IPS-15b (cell line): Measurements from ENCODE around the gene XPA.
"Not testable (repeated sequence)": the region's sequence is repeated elsewhere in the genome, so short reads cannot be mapped to it uniquely, and the experiment has no call there.

ENCODE experiments used
- H3K27me3 ChIP-seq: one replicate; pipeline ENCODE4 v1.6.1; 2013; ENCODE audit warnings: low read length; ENCODE audit not compliant: control insufficient read depth, insufficient read depth
- H3K36me3 ChIP-seq: one replicate; pipeline ENCODE4 v1.6.1; 2013; ENCODE audit warnings: low read length; ENCODE audit not compliant: control insufficient read depth, insufficient read depth
- H3K4me1 ChIP-seq: one replicate; pipeline ENCODE4 v1.6.1; 2013; ENCODE audit warnings: mild to moderate bottlenecking, low read length; ENCODE audit not compliant: control insufficient read depth, insufficient read depth
- H3K4me3 ChIP-seq: one replicate; pipeline ENCODE4 v1.5.1; 2013; ENCODE audit warnings: low read depth, low read length
- H3K9ac ChIP-seq: one replicate; pipeline ENCODE4 v1.6.1; 2013; ENCODE audit warnings: low read depth, mild to moderate bottlenecking, low read length
- H3K9me3 ChIP-seq: one replicate; pipeline ENCODE4 v1.6.1; 2013; ENCODE audit warnings: mild to moderate bottlenecking, low read length; ENCODE audit not compliant: control insufficient read depth, insufficient read depth

The XPA gene

GRCh38 chr9:97721396-97721795, 24.3 kb upstream of the XPA start:
- H3K9ac ChIP-seq = no peak overlapping the region
- H3K27me3 ChIP-seq = peaks cover 2% of the 10 kb centered on the region
- no peaks in the 10 kb centered on the region for H3K9me3 ChIP-seq
- no peaks in the 10 kb centered on the region for H3K36me3 ChIP-seq
- H3K4me1 ChIP-seq = no peaks in the 10 kb centered on the region
- H3K4me3 ChIP-seq = no peak overlapping the region

DNA sequence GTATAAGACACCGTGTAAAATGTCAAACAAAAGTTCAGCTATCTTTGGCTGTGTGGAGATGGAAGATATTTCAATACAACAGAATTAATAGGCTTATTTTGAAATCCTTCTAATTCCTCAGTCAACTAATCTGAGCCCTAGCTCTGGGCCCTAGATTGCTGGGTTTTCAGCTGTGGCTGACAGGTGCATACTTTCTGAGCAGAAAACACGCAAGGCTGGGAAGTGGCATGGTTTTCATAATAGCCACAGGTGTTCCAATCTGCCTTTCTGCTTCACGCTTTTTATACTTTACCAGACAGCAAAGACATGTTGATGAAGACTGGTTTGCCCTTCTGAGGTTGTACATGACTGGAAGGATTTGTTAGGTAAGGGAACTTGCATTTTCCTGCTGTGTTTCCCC, 20.7 kb upstream of the XPA start:
- no peak overlapping the region for H3K4me3 ChIP-seq
- H3K9me3 ChIP-seq = no peaks in the 10 kb centered on the region
- H3K9ac ChIP-seq = no peak overlapping the region
- H3K36me3 ChIP-seq = no peaks in the 10 kb centered on the region
- peaks cover 2% of the 10 kb centered on the region for H3K27me3 ChIP-seq
- peaks cover 7% of the 10 kb centered on the region for H3K4me1 ChIP-seq

GRCh38 chr9:97714435-97714834, 17.3 kb upstream of the XPA start:
- H3K4me1 ChIP-seq = peaks cover 18% of the 10 kb centered on the region
- H3K36me3 ChIP-seq = no peaks in the 10 kb centered on the region
- H3K27me3 ChIP-seq = peaks cover 7% of the 10 kb centered on the region
- H3K4me3 ChIP-seq = no peak overlapping the region
- no peak overlapping the region for H3K9ac ChIP-seq
- H3K9me3 ChIP-seq = no peaks in the 10 kb centered on the region

- Histone ChIP-seq H3K9ac (no peak overlapping the region), H3K4me1 (peaks cover 18% of the 10 kb centered on the region), H3K4me3 (peak overlapping the region; percentile 24), H3K9me3 (no peaks in the 10 kb centered on the region), H3K27me3 (peaks cover 6% of the 10 kb centered on the region), H3K36me3 (no peaks in the 10 kb centered on the region)
These were observed 14.1 kb upstream of the XPA start for GRCh38 chr9:97711223-97711626.

DNA sequence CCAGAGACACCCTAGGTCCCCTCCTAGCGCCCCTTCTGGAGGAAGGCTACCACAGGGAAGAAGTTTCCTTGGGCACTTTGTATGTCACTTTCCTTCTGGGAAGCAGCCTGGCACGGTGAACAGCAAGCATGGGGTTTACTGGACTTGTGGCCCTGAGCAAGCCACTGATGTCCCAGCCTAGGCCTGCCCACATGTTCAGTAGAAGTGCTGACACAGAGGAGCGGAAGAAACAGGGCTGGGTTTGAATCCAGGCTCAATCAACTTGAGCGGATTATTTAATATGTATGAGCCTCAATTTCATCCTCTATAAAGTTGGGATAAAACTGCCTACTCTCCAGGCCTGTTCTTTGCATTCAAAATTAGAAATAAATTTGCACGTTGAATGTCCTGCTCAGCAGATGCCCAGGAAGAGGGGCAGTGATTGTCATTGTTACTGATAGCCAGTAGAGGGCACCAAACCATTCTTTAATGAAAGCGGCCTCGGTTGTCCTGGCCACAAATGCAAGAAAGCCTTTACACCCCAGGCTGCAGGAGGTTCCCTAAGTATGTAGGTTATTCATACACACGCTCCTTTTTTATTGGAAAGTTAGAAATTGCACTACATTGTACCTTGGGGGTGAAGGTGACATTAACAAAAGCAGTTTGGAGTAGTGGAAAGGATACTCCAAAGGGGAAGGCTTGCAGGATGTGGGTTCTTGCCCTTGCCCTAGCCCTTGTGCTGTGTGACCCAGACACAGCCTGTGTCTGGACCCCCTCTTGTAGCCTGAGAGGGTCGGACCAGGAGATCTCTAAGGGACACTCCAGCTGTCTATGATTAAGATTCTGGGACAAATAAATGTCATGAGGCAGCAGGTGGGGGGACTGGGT, 13.4 kb upstream of the XPA start:
- H3K27me3 ChIP-seq = peaks cover 9% of the 10 kb centered on the region
- no peaks in the 10 kb centered on the region for H3K9me3 ChIP-seq
- H3K36me3 ChIP-seq = no peaks in the 10 kb centered on the region
- H3K4me1 ChIP-seq = peaks cover 18% of the 10 kb centered on the region
- H3K4me3 ChIP-seq = peak overlapping the region; percentile 24
- no peak overlapping the region for H3K9ac ChIP-seq

DNA sequence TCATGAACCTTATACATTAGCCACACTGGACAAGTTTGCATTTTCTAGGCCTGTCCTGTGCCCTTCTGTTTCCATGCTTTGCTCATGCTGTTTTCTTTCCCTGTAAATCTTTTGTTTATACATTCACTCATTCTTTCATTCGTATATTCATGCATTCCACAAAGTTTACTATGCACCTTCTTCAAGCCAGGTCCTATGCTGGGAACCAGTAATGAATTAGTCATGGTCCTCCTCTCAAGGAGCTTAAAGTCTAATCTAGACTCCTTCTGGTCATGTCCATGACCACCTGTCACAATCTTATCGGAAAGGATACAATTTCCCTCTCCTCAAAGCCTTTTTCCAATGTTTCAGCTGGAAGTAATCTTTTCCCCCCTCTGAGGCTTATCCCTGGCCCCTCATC, 9.1 kb upstream of the XPA start:
- no peak overlapping the region for H3K9ac ChIP-seq
- peaks cover 6% of the 10 kb centered on the region for H3K27me3 ChIP-seq
- H3K4me3 ChIP-seq = no peak overlapping the region
- H3K36me3 ChIP-seq = no peaks in the 10 kb centered on the region
- H3K9me3 ChIP-seq = no peaks in the 10 kb centered on the region
- peaks cover 5% of the 10 kb centered on the region for H3K4me1 ChIP-seq

DNA sequence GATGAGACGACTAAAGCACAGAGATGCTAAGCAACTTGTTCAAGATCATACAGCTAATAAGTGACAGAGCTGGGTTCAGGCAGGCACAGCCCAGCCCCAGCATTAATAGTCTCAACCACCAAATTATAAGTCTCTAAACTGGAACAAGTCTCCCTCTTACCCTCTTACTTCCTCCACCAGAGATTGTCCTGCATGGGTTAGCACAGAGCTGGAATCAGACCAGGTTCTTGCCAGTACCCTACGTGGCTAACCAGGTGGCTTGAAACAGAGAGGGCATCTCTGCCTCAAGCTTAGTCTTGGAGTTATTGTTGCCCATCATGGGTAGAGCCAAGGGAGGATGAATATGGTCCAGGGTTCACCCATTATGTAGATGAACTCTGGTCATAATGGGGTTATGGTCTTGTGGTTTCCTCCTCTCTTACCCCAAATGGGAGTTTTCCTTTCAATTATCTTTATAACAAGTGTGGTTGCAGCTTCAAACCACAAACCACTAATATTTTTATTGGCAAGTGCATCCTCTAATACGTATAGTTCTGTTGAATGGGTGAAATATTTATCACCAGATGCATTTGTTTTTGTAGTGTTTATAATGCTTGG, 8.3 kb upstream of the XPA start:
- no peaks in the 10 kb centered on the region for H3K36me3 ChIP-seq
- H3K4me3 ChIP-seq = no peak overlapping the region
- H3K4me1 ChIP-seq = no peaks in the 10 kb centered on the region
- H3K9ac ChIP-seq = no peak overlapping the region
- no peaks in the 10 kb centered on the region for H3K9me3 ChIP-seq
- H3K27me3 ChIP-seq = peaks cover 6% of the 10 kb centered on the region

DNA sequence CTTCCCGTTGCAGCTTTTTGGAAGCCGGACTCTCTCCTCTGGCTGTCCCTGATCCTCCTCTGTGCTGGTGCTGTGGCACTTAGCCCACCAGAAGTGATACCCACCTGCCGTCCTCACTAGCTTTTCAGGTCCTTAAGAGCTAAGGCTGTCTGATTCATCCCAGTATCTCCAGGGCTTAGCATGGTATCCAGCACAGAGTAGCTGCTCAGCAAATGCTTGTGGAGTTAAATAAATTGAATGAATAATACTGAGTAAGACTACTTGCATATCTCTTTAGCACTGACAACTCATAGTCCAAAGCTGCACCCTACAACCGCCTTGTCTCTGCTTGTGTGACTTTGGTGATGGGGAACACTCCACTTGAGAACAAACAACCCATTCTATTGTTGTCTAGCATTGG, 7.7 kb upstream of the XPA start:
- Histone ChIP-seq H3K36me3 (no peaks in the 10 kb centered on the region), H3K4me1 (no peaks in the 10 kb centered on the region), H3K9me3 (no peaks in the 10 kb centered on the region), H3K27me3 (peaks cover 9% of the 10 kb centered on the region), H3K4me3 (no peak overlapping the region), H3K9ac (no peak overlapping the region)

- Histone ChIP-seq H3K4me1 (no peaks in the 10 kb centered on the region), H3K27me3 (peaks cover 9% of the 10 kb centered on the region), H3K36me3 (no peaks in the 10 kb centered on the region), H3K9me3 (no peaks in the 10 kb centered on the region), H3K9ac (no peak overlapping the region), H3K4me3 (no peak overlapping the region)
These were observed 7.2 kb upstream of the XPA start for GRCh38 chr9:97704345-97704677.

- H3K9ac ChIP-seq = no peak overlapping the region
- no peaks in the 10 kb centered on the region for H3K36me3 ChIP-seq
- no peaks in the 10 kb centered on the region for H3K4me1 ChIP-seq
- H3K27me3 ChIP-seq = peaks cover 15% of the 10 kb centered on the region
- H3K4me3 ChIP-seq = no peak overlapping the region
- no peaks in the 10 kb centered on the region for H3K9me3 ChIP-seq
These were observed 6.6 kb upstream of the XPA start for GRCh38 chr9:97703437-97704344.

GRCh38 chr9:97699824-97700223, 2.7 kb upstream of the XPA start:
- not testable (repeated sequence) for H3K4me1 ChIP-seq, H3K9ac ChIP-seq
- H3K27me3 ChIP-seq = peaks cover 40% of the 10 kb centered on the region

More at GRCh38 chr9:97699824-97700223, 2.7 kb upstream of the XPA start:
- H3K4me3 ChIP-seq, H3K9me3 ChIP-seq, H3K36me3 ChIP-seq: not testable (repeated sequence)
